ENCODE data around the gene RASAL2.

DNA sequence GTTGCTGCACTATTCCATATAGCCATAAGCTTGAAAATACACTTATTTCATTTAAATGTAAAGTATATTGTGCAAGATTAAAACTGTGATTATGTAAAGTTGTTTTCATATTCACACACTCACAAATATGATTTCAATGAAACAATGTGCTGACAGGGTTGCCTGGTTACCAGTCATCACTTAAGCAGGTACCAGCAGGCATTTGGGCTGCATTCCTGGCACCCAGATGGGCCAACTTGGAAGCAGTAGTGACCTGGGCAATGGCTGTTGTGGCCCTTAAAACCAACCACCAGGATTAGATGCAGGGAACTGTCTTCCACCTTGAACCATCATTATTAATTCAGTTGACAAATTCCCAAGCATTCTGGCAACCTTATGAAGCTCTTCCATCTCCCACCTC, 45.0 kb upstream of the RASAL2 start:
- TF ChIP-seq, protein P1, sequence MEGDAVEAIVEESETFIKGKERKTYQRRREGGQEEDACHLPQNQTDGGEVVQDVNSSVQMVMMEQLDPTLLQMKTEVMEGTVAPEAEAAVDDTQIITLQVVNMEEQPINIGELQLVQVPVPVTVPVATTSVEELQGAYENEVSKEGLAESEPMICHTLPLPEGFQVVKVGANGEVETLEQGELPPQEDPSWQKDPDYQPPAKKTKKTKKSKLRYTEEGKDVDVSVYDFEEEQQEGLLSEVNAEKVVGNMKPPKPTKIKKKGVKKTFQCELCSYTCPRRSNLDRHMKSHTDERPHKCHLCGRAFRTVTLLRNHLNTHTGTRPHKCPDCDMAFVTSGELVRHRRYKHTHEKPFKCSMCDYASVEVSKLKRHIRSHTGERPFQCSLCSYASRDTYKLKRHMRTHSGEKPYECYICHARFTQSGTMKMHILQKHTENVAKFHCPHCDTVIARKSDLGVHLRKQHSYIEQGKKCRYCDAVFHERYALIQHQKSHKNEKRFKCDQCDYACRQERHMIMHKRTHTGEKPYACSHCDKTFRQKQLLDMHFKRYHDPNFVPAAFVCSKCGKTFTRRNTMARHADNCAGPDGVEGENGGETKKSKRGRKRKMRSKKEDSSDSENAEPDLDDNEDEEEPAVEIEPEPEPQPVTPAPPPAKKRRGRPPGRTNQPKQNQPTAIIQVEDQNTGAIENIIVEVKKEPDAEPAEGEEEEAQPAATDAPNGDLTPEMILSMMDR (IDR thresholded peaks at IDR 0.05 in 2 of 3, conservative IDR thresholded peaks at IDR 0.05 in 1 of 3; ENCODE audit: insufficient read depth in 2 of 3, low read depth in 1 of 3, low read length in 3 of 3): no peak
- TF ChIP-seq CBFA2T2 (conservative IDR thresholded peaks at IDR 0.05): no peak
- no peak for TF ChIP-seq HOMEZ (CRISPR knock-in tag; IDR thresholded peaks at IDR 0.05)
- no peak for TF ChIP-seq YY1 (IDR thresholded peaks at IDR 0.05; ENCODE audit: borderline replicate concordance in 1 of 3, control insufficient read depth in 1 of 3, extremely low read depth in 1 of 3, insufficient read depth in 3 of 3, insufficient read length in 1 of 3, insufficient replicate concordance in 2 of 3, low read depth in 1 of 3, low read length in 2 of 3)
- TF ChIP-seq CSDE1 (IDR thresholded peaks at IDR 0.05): no peak
- TF ChIP-seq NR3C1 (CRISPR knock-in tag; IDR thresholded peaks at IDR 0.05): no peak
- TF ChIP-seq, protein P2, sequence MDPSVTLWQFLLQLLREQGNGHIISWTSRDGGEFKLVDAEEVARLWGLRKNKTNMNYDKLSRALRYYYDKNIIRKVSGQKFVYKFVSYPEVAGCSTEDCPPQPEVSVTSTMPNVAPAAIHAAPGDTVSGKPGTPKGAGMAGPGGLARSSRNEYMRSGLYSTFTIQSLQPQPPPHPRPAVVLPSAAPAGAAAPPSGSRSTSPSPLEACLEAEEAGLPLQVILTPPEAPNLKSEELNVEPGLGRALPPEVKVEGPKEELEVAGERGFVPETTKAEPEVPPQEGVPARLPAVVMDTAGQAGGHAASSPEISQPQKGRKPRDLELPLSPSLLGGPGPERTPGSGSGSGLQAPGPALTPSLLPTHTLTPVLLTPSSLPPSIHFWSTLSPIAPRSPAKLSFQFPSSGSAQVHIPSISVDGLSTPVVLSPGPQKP (CRISPR knock-in tag; IDR thresholded peaks at IDR 0.05): no peak
- TF ChIP-seq NCOA1 (IDR thresholded peaks at IDR 0.05; ENCODE audit: low read depth): no peak
- no peak for TF ChIP-seq ZNF655 (CRISPR knock-in tag; IDR thresholded peaks at IDR 0.05)
- no peak for TF ChIP-seq ESRRA (IDR thresholded peaks at IDR 0.05; ENCODE audit: borderline replicate concordance, low read depth)

All from K562 (cell line).